Aorta (tissue), 5 donors: ENCODE data around the gene RAP2C. TPM values are rescaled to one million over a fixed set of nuclear protein-coding genes. Genes with fewer than 3 reads are reported as not detected.

ENCODE experiments used
- ATAC-seq: fragments of 200-7000 bp; cut with Tn5 transposase; one replicate; pipeline ENCODE4 v1.9.1; 2022; ENCODE audit warnings: moderate library complexity; ENCODE audit not compliant: low FRiP score
- DNase-seq, 2 donors: peaks; one replicate each; pipeline ENCODE4 v3.0.0-alpha.2; 2020
- H3K27ac ChIP-seq, 2 donors: one replicate each; pipeline ENCODE4 v1.5.1; 2013; ENCODE audit warnings: low read length in 2 of 2, mild to moderate bottlenecking in 2 of 2, moderate library complexity in 2 of 2, control low read depth in 1 of 2, inconsistent platforms in 1 of 2, low read depth in 1 of 2
- H3K27me3 ChIP-seq, 2 donors: one replicate each; pipeline ENCODE4 v1.6.1; 2013; ENCODE audit warnings: control low read depth in 1 of 2, low read length in 1 of 2, mild to moderate bottlenecking in 1 of 2, moderate library complexity in 1 of 2; ENCODE audit not compliant: insufficient read depth in 2 of 2, control insufficient read depth in 1 of 2
- H3K36me3 ChIP-seq, 2 donors: one replicate each; pipeline ENCODE4 v1.6.1; 2013; ENCODE audit warnings: control low read depth in 1 of 2, low read length in 1 of 2, mild to moderate bottlenecking in 1 of 2; ENCODE audit not compliant: insufficient read depth in 2 of 2, control insufficient read depth in 1 of 2
- H3K4me1 ChIP-seq, 2 donors: one replicate each; pipeline ENCODE4 v1.6.1; 2013; ENCODE audit warnings: low read length in 2 of 2, control low read depth in 1 of 2, mild to moderate bottlenecking in 1 of 2, moderate library complexity in 1 of 2; ENCODE audit not compliant: insufficient read depth in 2 of 2, control insufficient read depth in 1 of 2
- H3K4me3 ChIP-seq, 2 donors: one replicate each; pipeline ENCODE4 v1.5.1; 2013; ENCODE audit warnings: low read length in 2 of 2, control low read depth in 1 of 2, mild to moderate bottlenecking in 1 of 2
- H3K9me3 ChIP-seq: one replicate; pipeline ENCODE4 v1.6.1; 2013; ENCODE audit warnings: mild to moderate bottlenecking, low read length; ENCODE audit not compliant: control insufficient read depth
- WGBS, 2 donors: extraction: QIAGEN DNeasy Blood & Tissue Kit; methylation state at CpG; one replicate each; pipeline ENCODE4 v1.1.7; 2013; 5-methylcytosine and 5-hydroxymethylcytosine counted together
- intact Hi-C, 2 donors: fragments of 100-400 bp; cut with DNase I; formaldehyde crosslinking; loops; one replicate each; pipeline versions ENCODE4 v1.14.2 to v1.15.0; 2022
- polyA plus RNA-seq, 2 donors: library from polyadenylated mRNA; stranded (reverse); fragments of 200-250 nt; gene quantifications; one replicate each; pipeline ENCODE4 v1.2.3, GENCODE V29; 2013
- total RNA-seq, 2 donors: library from RNA; stranded (reverse); fragmentation: NEBNext Ultra II Directional; extraction: Animal tissue kit (Norgen Biotek cat#: 25700); gene quantifications; one replicate each; pipeline ENCODE4 v1.2.1, GENCODE V29; 2021
- donor health status: healthy with polysubstance abuse.
- donor health status: Bipolar disorder and iron deficiency.
- donor health status: DM: no; HTN: no; CAD: no.
- donor health status: DM: no; HTN: no; CAD: no.
- donor health status: DM: yes; HTN: yes; CAD: no.

The RAP2C gene
- total and polyA plus RNA-seq, 4 donors, result 11.8 to 24.7 (median 17.6) TPM

DNA sequence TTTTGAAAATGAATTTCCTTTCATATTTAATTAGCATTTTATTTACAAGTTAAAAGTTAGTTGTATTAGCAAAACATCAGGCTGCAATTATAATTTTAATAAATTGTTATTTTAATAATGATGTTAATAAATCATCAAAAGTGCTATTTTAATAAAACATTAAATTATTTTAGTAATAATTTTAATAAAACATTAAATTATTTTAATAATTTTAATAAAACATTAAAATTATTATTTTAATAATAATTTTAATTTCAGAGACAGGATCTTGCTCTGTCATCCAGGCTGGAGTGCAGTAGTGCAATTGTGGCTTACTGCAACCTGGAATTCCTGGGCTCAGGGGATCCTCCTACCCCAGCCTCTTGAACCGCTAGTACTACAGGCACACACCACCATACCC, 10.8 kb downstream of the RAP2C start:
- 82 to 97% methylated on average over 1 of the region's 1 CpG for WGBS, 2 donors
- no peaks in the 10 kb centered on the region for H3K9me3 ChIP-seq

DNA sequence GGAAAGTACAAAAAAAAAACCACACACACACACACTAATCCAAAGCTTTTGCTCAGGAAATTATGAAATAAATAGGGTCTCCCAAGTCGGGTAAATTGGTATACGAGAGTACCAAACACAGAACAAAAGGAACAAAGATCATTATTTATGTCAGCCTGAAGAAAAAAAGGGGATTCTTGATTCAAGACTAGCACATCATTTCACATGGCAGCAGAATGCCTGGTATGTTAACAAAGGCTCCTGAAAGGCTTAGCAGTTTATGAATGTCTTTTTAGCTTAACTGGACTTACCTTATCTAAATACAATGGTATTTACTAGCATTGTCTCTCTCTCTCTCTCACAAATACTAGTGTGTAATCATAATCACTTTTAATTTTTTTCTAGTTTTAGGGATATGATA, 11.3 kb downstream of the RAP2C start:
- no peak overlapping the region for H3K4me3 ChIP-seq
- intact Hi-C loops, result no loop called here
- no peaks in the 10 kb centered on the region for H3K27me3 ChIP-seq
- no peak overlapping the region for H3K27ac ChIP-seq
- H3K4me1 ChIP-seq, result no peaks in the 10 kb centered on the region
- ATAC-seq, result no peak
- no peaks in the 10 kb centered on the region for H3K9me3 ChIP-seq
- H3K36me3 ChIP-seq, result no peaks in the 10 kb centered on the region
- WGBS, 2 donors, result 79 to 83% methylated on average over 2 of the region's 2 CpGs
- DNase-seq, result no peak

More for the DNA sequence above, 10.8 kb downstream of the RAP2C start:
- Histone ChIP-seq H3K4me3 (no peak overlapping the region), H3K4me1 (no peaks in the 10 kb centered on the region), H3K36me3 (no peaks in the 10 kb centered on the region), H3K27ac (no peak overlapping the region), H3K27me3 (no peaks in the 10 kb centered on the region)
- DNase-seq, result no peak
- intact Hi-C loops, result no loop called here
- ATAC-seq, result no peak

GRCh38 chrX:132206259-132206658, 13.0 kb downstream of the RAP2C start:
- 38 to 49% methylated on average over 5 of the region's 5 CpGs for WGBS, 2 donors
- DNase-seq (no peak), ATAC-seq (no peak)
- H3K27ac ChIP-seq, result no peak overlapping the region
- no peak overlapping the region for H3K4me3 ChIP-seq
- no peaks in the 10 kb centered on the region for H3K9me3 ChIP-seq
- intact Hi-C loops, result no loop called here
- no peaks in the 10 kb centered on the region for H3K27me3 ChIP-seq
- no peaks in the 10 kb centered on the region for H3K36me3 ChIP-seq
- no peaks in the 10 kb centered on the region for H3K4me1 ChIP-seq

DNA sequence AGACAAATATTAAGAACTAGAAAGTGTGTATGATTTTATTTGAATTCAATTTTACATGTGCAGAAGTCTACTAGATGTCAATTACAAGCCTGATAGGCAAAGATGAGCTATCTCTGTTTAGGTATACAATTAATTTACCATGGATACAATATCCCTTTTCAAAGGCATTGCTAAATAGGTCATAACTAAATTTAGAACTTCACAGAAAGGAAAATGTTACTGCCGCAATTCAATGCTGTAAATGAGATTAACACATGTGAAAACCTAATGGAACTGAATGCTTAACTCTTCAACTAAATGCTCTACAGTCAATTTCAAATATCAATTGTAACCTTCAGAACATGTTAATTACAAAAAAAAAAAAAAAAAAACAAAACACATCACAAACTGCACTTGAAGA, 14.6 kb downstream of the RAP2C start:
- no peak for DNase-seq
- 63 to 67% methylated on average over 1 of the region's 1 CpG for WGBS, 2 donors
- Histone ChIP-seq H3K4me1 (no peaks in the 10 kb centered on the region), H3K9me3 (no peaks in the 10 kb centered on the region), H3K27me3 (no peaks in the 10 kb centered on the region), H3K36me3 (no peaks in the 10 kb centered on the region), H3K4me3 (no peak overlapping the region), H3K27ac (no peak overlapping the region)
- intact Hi-C loops, result no loop called here
- ATAC-seq, result no peak

DNA sequence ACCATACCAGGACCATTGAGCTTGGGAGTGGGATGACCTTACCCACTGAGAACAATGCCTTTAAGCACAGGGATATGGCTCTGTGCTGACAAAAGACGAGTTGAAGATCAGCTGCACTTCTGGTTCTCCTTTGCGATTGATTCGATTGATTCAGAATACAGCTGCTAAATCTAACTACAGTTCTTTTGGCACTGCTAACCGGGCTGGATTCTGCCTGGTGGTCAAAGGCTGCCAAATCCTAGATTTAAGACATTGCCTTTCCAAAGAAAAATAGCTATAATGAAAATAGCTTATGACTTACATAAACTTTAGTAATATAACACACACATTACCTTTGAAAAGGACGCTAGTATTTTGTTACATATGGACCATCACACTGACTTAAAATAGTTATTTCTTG, 18.3 kb downstream of the RAP2C start:
- Histone ChIP-seq H3K27me3 (no peaks in the 10 kb centered on the region), H3K4me3 (no peak overlapping the region), H3K9me3 (no peaks in the 10 kb centered on the region), H3K27ac (no peak overlapping the region), H3K4me1 (no peaks in the 10 kb centered on the region), H3K36me3 (no peaks in the 10 kb centered on the region)
- DNase-seq (no peak), ATAC-seq (no peak)
- intact Hi-C loops, result no loop called here
- WGBS, 2 donors, result 28 to 43% methylated on average over 5 of the region's 5 CpGs

DNA sequence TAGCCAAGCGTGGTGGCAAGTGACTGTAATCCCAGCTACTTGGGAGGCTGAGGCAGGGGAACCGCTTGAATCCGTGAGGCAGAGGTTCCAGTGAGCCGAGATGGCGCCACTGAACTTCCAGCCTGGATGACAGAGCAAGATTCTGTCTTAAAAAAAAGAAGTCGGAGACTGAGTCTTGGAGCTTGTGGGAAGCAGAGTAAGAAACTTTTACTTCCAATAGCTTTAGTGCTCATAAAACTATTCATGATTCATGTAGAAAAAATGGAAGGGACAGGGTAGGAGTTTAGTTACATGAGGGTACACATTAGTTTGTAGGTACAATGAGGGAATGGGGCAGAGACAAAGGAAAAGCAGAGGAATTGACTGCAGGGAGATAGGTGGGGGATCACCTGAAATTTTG, 19.3 kb downstream of the RAP2C start:
- no peak overlapping the region for H3K4me3 ChIP-seq
- no peaks in the 10 kb centered on the region for H3K27me3 ChIP-seq
- H3K4me1 ChIP-seq, result no peaks in the 10 kb centered on the region
- no peaks in the 10 kb centered on the region for H3K9me3 ChIP-seq
- 66 to 94% methylated on average over 6 of the region's 6 CpGs for WGBS, 2 donors
- H3K36me3 ChIP-seq, result no peaks in the 10 kb centered on the region
- DNase-seq (no peak), ATAC-seq (no peak)
- intact Hi-C loops, result no loop called here
- H3K27ac ChIP-seq, result no peak overlapping the region

- Histone ChIP-seq H3K27ac (no peak overlapping the region), H3K4me3 (no peak overlapping the region), H3K36me3 (no peaks in the 10 kb centered on the region), H3K4me1 (no peaks in the 10 kb centered on the region), H3K27me3 (no peaks in the 10 kb centered on the region), H3K9me3 (no peaks in the 10 kb centered on the region)
- intact Hi-C loops, result no loop called here
- ATAC-seq (no peak), DNase-seq (no peak)
- WGBS, 2 donors, result 95 to 98% methylated on average over 27 to 29 of the region's 29 CpGs
Measured at GRCh38 chrX:132193872-132194574, 25.2 kb downstream of the RAP2C start.

GRCh38 chrX:132191938-132192337, 27.3 kb downstream of the RAP2C start:
- WGBS, 2 donors, result 91 to 98% methylated on average over 1 of the region's 1 CpG

GRCh38 chrX:132188175-132188574, 31.1 kb downstream of the RAP2C start:
- Histone ChIP-seq H3K27ac (no peak overlapping the region), H3K9me3 (no peaks in the 10 kb centered on the region), H3K4me3 (no peak overlapping the region), H3K4me1 (no peaks in the 10 kb centered on the region), H3K27me3 (no peaks in the 10 kb centered on the region), H3K36me3 (no peaks in the 10 kb centered on the region)
- WGBS, 2 donors, result 72 to 95% methylated on average over 3 of the region's 3 CpGs
- ATAC-seq (no peak), DNase-seq (no peak)
- intact Hi-C loops, result no loop called here

More at GRCh38 chrX:132191938-132192337, 27.3 kb downstream of the RAP2C start:
- H3K36me3 ChIP-seq, result no peaks in the 10 kb centered on the region
- intact Hi-C loops, result no loop called here
- H3K27me3 ChIP-seq, result no peaks in the 10 kb centered on the region
- DNase-seq (no peak), ATAC-seq (no peak)
- no peaks in the 10 kb centered on the region for H3K9me3 ChIP-seq
- H3K4me3 ChIP-seq, result no peak overlapping the region
- no peak overlapping the region for H3K27ac ChIP-seq
- no peaks in the 10 kb centered on the region for H3K4me1 ChIP-seq
